HT1080 (cell line): ENCODE results near the gene CYRIA. TPM values are rescaled to one million over a fixed set of nuclear protein-coding genes. Genes with fewer than 3 reads are reported as not detected.

Experiments
- DNase-seq: peaks from one replicate; pipeline ENCODE4 v3.0.0-alpha.2; 2015; ENCODE audit warnings: low read depth
- total RNA-seq: library from RNA; depleted of rRNA; stranded (reverse); fragments of >200 nt; shearing (Covaris generic); gene quantifications from 2 replicates; pipeline ENCODE4 v1.2.3, GENCODE V29; 2014

Gene CYRIA
- total RNA-seq, 1 experiment from 2014 or later, result 11.1 TPM

GRCh38 chr2:16652296-16653082, 13.1 kb downstream of the CYRIA start:
- no peak for DNase-seq

GRCh38 chr2:16650287-16651249, 15.1 kb downstream of the CYRIA start:
- peak; percentile 72 for DNase-seq

- no peak for DNase-seq
Measured at GRCh38 chr2:16649353-16650286, 16.0 kb downstream of the CYRIA start.

- DNase-seq, result no peak
Measured at GRCh38 chr2:16647992-16648617, 17.5 kb downstream of the CYRIA start.

- DNase-seq, result no peak
Measured at GRCh38 chr2:16645775-16646559, 19.7 kb downstream of the CYRIA start.

- DNase-seq, result no peak
Measured at GRCh38 chr2:16645088-16645487, 20.5 kb downstream of the CYRIA start.

- peak; percentile 75 for DNase-seq
Measured at GRCh38 chr2:16644221-16644925, 21.3 kb downstream of the CYRIA start.

GRCh38 chr2:16643099-16643498, 22.5 kb downstream of the CYRIA start:
- peak; percentile 58 for DNase-seq

DNA sequence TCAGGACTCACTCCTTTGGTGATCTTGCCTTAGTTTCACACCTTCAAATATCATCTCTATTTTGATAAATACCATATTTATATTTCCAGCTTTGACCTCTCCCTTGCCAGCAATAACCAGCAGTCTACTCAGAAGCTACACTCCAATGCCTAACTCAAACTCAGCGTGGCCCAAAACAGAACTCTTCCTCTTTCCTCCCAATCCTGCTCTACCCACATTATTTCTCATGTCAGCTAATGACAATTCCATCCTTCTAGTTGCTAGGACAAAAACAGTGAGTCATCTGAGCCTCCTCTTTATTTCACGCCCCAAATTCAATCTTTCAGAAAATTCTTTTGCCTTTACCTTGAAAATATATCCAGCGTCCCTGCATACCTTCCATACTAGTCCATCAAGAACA, 23.5 kb downstream of the CYRIA start:
- DNase-seq, result no peak

GRCh38 chr2:16641509-16641908, 24.1 kb downstream of the CYRIA start:
- no peak for DNase-seq

GRCh38 chr2:16640867-16641266, 24.8 kb downstream of the CYRIA start:
- DNase-seq, result no peak

- no peak for DNase-seq
Measured at GRCh38 chr2:16640001-16640700, 25.5 kb downstream of the CYRIA start.

DNA sequence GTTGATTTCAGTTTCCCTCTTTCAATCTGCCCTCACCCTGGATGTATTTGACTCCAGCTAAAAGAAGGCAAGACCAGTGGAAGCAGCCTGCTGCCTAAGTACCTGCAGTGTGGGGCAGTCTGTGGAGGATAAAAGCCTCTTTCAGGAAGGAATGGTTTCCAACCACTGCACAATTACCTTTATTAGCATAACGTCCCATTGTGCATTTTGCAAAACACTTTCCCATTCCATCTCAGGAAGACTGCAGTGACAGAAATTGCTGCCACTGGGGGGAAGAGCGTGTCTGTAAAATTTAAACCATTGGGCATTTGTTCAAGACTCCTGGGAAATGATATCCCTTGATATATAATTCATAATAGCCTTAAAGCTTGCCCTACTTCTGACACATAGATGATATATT, 26.2 kb downstream of the CYRIA start:
- no peak for DNase-seq

DNA sequence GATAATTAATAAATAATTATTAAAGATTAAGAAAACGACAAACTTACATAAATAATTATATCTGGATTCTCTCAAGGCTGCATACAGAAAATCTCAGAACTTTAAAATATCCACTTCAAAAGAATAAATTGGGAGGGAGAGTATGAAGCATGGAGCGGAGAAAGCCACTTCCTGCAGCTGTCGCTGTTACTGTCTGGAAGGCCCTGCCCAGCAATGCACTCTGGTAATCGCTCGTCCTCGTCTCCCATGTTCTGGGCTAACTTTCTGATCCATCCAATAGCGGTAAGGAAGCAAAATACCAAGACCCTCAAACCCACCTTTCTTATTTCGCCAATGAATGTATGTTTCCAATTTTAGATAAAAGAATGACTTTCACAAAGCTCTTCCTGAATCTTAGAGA, 26.7 kb downstream of the CYRIA start:
- DNase-seq, result no peak

DNA sequence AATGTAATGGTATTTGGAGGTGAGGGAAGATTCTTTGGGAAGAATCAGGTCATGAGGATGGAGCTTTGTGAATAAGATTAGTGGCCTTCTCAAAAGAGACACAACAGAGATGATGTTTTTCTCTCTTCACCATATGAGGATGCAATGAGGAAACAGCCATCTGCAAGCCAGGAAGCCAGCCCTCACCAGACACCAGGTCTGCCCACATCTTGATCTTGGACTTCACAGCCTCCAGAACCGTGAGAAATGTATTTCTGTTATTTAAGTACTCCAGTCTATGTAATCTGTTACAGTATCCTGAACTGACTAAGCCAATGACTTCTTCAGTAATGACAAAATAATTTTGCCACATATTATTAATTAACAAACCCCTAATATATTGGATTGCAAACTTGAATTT, 28.3 kb downstream of the CYRIA start:
- no peak for DNase-seq

DNA sequence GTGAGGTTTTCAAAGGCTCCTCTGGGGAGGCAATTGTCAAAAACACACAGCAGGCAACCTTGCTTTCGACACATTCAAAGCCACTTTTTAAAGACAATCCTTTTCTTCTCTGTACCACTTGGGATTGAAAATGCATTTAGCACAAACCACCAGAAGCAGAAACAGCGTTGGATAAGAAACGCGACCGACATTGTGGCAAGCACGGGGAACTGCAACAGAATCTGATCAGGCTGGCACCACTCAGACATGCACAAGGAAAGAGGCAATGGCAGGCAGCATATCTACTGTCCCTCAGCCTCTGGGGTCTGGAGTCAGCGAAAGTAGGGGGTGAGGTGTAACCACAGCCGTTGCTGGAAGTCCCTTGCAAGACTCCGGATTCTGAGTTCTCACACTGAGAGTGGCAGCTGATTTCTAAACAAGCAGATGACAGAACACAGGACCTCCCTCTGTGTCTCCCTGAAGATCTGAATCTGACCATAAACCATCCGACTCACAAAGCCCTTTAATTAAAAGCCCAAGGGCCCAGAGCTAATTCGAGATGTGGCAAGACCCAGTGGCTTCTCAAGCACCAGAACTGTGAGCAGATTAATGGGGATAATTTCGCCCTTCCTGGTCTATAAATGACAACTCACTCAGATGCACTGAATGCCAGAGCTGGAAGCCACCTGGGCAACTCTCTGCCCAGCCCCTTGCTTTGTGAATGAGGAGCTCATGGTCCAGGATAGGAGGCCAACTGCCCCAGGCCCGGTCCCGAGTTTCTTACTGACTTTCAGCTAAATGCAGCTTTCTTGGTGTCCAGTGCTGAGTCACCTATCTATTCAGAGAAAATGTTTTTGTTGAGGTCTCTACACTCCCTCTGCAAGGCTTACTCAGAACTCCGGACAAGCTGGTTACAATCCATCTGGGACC, 29.6 kb downstream of the CYRIA start:
- DNase-seq, result peak; percentile 80

DNA sequence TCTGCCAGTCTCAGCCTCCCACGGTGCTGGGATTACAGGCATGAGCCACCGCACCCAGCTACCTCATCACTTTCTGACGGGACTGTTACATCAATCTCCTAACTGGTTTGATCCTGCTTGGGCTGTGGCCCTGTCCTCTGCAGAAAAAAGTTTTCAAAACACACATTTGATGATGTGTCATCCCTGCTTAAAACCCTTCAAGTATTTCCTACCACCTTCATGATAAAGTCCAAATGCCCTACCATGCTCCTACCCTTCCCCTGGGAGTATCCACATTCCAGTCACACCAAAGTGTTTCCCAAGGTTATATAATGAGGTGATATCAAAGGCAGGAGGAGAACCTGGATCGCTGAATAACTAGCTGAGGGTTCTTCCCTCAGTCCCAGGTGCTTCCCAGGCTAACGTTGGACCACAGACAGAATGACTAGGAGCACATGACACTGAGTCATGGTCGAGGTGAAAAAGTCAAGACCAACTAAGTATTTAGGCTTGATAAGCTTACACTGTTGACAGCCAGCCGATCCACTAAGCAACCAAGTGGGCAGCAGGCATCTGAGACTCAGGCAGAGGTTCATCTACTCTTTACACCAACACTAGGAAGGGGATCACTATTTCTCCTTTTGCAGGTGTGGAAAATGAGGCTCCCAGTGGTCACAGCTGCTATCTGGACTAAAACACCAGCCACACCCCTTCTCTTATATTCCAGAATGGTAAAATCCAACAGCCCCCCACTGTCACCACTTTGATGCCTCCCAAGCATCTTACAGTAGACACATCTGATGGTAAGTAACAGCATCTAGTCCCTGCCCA, 31.8 kb downstream of the CYRIA start:
- DNase-seq, result peak; percentile 94
